22Rv1 (cell line): ENCODE data around the gene SERPINB8.

Source experiments
- CTCF ChIP-seq: fragments of 450-650 bp; IDR thresholded peaks from 2 replicates; pipeline ENCODE4 v1.5.1; 2017; ENCODE audit warnings: mild to moderate bottlenecking
- ZFX ChIP-seq: fragments of 450-650 bp; IDR thresholded peaks from 2 replicates; pipeline ENCODE4 v1.6.1; 2017; ENCODE audit warnings: antibody characterized with exemption, borderline replicate concordance

GRCh38 chr18:63982361-63982760 is 12.5 kb downstream of the SERPINB8 start:
- TF ChIP-seq CTCF = no peak
- TF ChIP-seq ZFX = no peak
